Measurements from ENCODE around the gene GFRA4.
A peak's percentile ranks its signal among the peaks of the same experiment; 100 is the strongest.

GFRA4 gene

GRCh38 chr20:3663031-3663701, at the start of gene GFRA4:
GFRA4 (minus strand) TSS chr20:3663399; CDS start chr20:3663399, 0 bp downstream.
- DNase-seq = no peak

GRCh38 chr20:3712279-3712873, 49.2 kb upstream of the GFRA4 start, which contains the start of gene SIGLEC1:
SIGLEC1 (minus strand) TSS chr20:3712600; CDS start chr20:3707128, 5,472 bp downstream.
- no peak for DNase-seq

GRCh38 chr20:3711484-3711941, 48.3 kb upstream of the GFRA4 start:
- DNase-seq = no peak

GRCh38 chr20:3710703-3711483, 47.7 kb upstream of the GFRA4 start:
- DNase-seq = peak; percentile 72

- DNase-seq = no peak
Measured at GRCh38 chr20:3710011-3710466, 46.8 kb upstream of the GFRA4 start.

- DNase-seq = no peak
Measured at GRCh38 chr20:3707508-3707899, 44.3 kb upstream of the GFRA4 start.

- no peak for DNase-seq
Measured at GRCh38 chr20:3706774-3707507, 43.7 kb upstream of the GFRA4 start.

- DNase-seq = no peak
Measured at GRCh38 chr20:3705970-3706739, 43.0 kb upstream of the GFRA4 start.

- DNase-seq = no peak
Measured at GRCh38 chr20:3705491-3705969, 42.3 kb upstream of the GFRA4 start.

- no peak for DNase-seq
Measured at GRCh38 chr20:3704087-3704486, 40.9 kb upstream of the GFRA4 start.

- DNase-seq = no peak
Measured at GRCh38 chr20:3702611-3703391, 39.6 kb upstream of the GFRA4 start.

- no peak for DNase-seq
Measured at GRCh38 chr20:3701061-3701998, 38.1 kb upstream of the GFRA4 start.

GRCh38 chr20:3699037-3699436, 35.8 kb upstream of the GFRA4 start:
- no peak for DNase-seq

- DNase-seq = no peak
Measured at GRCh38 chr20:3698591-3699001, 35.4 kb upstream of the GFRA4 start.

GRCh38 chr20:3697588-3698305, 34.5 kb upstream of the GFRA4 start:
- DNase-seq = no peak

GRCh38 chr20:3696745-3697587, 33.8 kb upstream of the GFRA4 start:
- no peak for DNase-seq

- peak; percentile 16 for DNase-seq
Measured at GRCh38 chr20:3696200-3696599, 33.0 kb upstream of the GFRA4 start.

- no peak for DNase-seq
Measured at GRCh38 chr20:3694864-3695263, 31.7 kb upstream of the GFRA4 start.
